GM21447 (cell line): Measurements from ENCODE around the gene RBM19.

Experiments
- ATAC-seq: cut with Tn5 transposase; IDR thresholded peaks from one replicate; pipeline ENCODE4 v1.9.1; 2021; ENCODE audit not compliant: unreplicated experiment

Gene RBM19

DNA sequence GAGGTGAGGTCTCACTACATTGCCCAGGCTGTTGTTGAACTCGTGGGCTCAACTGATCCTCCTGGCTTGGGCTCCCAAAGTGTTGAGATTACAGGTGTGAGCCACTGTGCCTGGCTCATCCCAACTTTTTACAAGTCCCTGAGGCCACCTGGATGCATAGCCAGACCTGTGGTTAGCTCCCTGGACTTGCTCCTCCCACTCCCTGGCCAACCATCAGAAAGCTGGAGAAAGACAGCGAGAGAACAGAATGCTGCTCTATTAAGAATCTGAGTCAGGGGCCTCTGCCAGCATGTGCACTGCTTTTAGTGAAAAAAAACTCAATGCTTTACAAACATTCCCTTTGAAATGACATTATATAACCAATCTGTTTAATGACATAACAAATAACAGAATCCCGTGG lies 78.2 kb downstream of the RBM19 start:
- ATAC-seq, result no peak

DNA sequence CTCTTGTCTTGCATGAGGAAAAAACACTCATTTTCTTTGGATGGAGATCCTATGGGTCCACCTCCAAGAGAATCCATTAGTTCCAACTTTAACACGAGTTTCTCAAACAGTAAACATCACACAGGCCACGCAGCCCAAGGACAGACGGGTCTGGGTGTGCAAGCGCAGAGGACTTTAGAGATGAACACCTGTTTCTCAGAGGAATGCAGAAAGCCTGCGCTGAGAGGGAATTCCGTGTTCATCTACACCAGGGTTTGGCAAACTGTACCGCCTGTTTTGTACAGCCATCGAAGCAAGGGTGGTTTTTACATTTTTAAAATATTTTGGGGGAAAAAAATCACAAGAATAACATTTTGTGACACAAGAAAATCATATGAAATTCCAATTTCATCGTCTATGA lies 79.4 kb downstream of the RBM19 start:
- no peak for ATAC-seq

DNA sequence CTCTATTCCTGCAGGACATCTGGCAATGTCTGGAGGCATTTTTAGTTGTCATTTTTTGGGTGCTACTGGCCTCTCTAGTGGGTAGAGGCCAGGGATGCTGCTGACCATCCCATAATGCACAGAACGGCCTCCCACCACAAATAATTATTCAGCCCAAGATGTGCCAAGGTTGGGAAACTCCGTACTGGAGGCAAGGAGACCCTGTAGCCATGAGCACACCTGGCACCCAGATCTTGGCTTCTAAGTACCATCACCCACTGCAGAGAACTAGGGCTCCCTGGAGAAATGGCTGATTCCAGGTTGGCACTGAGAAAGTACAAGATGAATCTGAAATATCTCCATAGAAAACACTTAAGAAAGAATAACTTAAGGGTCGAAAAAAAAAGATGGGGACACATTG lies 81.7 kb downstream of the RBM19 start:
- no peak for ATAC-seq

DNA sequence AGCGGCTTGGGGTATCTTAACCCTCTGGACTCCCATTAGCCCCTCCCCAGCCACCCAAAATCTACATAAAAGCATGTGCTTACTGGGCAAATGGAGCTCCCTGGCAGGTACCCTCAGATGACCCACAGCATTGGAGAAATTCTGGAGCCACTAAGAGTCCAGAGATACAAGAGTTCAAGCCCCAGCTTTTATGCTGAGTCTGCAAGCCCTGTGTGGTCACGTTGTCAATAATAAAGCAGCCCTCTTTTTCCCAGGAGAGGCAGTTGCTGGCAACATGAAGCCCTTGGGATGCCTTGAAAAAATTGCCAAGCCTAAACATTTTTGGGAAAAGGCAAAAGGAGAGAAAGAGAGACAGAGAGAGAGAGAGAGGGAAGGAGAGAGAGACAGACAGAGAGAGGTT lies 83.4 kb downstream of the RBM19 start:
- ATAC-seq, result no peak

DNA sequence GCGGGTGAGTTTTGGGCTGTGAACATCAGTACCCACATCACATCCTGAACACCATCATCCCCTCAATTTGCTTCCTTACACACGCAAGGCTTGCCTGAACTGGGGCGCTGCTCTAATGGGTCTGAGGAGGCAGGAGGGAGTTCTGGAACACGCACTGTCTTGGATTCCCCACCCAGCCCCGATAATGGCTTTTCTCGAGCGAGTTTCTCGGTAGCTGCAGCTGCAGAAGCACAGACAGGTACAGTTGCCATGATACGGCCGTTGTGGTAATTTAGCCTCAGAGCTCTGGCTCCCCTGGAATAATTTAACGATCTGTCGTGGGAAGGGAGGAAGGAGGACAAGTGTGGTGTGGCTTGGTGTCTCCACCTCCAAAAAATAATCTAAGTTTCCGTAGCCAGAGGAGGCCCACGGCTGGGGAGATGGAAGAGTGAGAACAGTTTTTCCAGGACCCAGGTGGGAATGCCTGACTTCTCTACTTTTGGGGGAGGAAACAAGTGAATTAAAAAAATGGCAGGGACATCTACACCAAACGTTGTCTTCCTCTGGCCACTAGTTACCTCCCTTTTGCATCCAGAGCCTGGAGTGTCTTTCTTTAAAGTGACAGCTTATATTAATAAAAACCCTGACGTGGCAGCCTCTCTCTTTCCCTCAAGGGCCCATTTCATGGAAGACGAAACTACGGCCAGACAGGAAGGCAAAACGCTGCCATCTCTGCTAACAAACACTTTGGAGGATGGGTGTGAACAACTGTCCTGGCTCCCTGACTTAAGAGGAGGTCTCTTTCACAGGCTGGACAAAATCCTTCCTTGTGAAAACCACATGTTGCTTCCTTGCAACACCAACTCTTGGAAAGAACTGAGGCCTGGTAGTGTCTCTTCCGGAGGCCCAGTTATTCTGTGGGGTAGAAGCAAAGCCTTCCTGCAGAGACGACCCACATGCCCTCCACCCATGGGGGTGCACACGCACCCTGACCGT lies 84.8 kb downstream of the RBM19 start:
- ATAC-seq, result no peak

DNA sequence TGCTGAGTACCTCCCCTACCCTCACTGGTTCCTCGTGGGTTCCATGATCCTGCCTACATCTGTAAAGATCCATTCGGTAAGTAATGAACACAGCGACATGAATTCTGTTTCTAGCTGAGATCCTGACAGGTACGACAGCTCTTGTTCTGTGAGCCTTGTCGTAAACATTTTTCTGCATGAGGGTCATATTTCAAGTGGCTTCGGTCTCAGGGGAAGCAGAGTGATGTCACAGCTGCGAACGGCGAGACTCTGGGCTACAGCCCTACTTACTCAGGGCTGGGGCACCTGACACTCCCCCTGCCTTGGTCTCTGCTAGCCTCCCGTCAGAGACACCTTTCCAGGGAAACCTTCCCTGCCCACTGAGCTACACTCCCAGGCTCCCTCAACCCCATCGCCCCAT lies 85.8 kb downstream of the RBM19 start:
- no peak for ATAC-seq

DNA sequence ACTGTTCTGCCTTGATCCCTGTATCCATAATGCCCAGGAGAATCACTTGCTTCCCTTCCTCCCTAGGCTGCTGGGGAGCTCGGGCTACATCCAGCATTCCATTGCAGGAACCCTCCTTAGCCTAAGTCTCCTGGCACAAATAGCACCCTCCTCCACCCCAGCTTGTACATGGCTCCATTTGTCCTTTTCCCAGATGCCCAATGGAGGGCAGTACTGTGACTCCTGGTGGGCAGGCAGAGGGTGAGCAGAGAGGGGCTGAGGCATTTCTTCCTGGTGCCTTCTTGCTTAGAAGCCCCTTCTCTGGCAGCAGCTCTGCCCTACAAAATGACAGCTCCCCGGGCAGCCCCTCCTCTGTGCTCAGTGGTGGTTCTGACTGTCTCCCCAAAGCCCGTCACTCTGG lies 86.5 kb downstream of the RBM19 start:
- ATAC-seq, result no peak

DNA sequence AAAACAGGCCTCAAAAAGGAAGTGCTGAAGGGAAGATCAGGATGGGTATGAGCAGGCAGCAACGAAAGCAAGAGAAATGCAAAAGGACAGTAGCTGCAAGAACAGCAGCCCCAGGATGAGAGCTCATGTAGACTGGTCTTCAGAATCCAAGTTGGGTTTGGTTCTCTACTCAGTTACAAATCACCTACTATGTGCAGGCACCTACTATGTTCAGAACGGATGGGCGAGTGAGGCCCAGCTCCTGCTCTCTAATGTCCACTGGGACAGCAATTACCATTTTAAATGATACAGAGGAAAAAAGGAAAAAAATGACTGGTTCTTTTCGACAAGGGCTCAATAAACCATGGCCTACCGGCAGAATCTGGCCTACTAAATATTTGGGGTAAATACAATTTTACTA lies 88.5 kb downstream of the RBM19 start:
- no peak for ATAC-seq

DNA sequence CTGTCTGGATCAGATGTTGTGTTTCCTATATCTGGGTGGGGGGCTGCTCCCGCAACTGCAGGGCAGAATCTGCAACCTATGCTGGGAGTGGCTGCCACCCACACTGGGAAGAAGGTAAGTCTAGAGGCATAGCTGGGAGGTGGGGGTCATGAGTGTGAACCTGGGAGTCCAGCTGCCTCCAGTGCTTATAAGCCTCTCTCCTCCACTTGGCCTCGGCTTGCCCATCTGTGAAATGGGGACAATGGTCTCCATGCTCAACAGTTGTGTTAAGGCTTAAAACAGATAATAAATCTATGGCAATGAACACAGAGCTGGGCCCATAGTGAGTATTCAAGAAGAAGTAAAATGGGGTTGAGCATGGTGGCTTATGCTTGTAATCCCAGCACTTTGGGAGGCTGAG lies 90.0 kb downstream of the RBM19 start:
- no peak for ATAC-seq

DNA sequence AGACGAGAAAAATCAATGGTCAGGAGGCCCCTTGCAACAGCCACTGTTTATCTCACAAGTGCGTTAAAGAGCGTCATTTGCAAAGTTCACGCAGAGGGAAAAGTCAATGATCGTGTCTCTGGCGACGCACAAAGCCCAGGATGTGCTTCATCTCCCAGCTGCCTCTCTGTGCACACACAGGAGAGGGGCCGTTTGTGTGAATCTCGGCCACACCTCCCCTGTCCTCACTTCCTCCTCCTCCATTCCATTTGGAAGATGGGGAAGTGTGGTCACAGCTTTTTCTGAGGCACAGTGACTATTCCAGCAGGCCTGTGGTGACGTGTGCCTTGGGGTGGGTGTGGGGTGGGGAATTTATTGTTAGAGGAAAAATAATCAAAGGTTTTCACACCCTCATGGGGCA lies 90.4 kb downstream of the RBM19 start:
- no peak for ATAC-seq

DNA sequence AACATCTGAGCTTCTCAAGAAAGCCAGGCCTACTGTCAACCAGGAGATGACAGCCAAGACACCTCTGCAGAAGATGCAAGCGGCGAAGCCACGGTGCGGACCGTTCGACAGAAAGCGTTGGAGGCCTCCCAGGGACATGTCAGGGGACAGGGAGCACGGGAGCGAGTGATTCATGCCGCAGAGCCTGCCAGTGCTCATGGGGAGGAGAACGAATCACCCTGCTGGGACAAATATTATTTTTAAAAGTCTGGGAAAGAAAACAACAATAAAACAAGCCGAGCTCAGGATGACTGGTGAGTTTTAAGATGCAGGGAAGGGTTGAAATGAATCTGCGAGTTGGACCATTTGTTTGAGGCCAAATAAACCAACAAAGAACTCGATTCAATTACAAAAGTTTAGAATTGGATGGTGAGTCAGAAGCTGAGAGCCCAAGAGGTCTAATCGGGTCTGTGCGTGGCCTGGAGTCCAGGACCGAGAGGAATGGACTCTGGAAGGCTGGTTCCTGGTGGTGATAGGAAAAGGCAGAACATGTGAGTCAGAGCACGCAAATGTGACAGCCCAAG lies 91.0 kb downstream of the RBM19 start:
- no peak for ATAC-seq

DNA sequence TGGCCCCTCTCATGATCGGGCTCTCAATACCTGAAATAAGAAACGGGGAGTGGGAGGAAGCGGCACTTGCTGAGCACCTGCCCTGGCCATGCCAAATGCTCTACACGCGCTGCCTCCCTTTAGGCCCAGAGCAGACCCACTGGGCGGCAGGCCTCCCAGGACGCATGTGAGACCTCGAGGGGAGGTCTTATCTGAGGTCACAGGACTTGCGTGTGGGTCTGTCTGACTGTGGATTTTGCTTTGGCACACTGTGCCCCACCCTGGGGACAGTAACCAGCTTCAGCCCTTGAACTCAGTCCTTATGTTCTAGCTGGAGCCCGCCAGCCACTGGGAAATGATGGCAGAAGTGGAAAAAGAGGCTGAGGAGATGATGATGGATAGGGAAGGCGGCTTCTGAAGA lies 91.8 kb downstream of the RBM19 start:
- ATAC-seq, result no peak

DNA sequence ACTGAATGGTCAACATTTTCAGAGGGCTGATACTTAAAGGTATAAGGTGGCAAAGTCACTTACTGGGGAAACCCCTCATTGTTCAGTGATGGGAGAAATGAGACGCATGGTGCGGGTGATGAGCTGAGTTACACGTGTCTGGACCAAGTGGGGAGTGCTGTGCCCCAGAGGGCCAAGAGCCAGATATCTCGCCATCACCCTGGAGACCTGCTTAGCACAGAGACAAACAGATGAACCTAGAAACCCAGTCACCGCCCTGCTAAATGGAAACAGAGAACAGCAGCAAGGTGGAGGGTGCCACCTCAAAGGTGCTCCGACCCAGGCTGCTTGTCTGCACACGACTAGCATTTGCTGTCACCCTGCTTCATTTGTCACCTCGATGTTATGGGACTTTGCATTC lies 92.4 kb downstream of the RBM19 start:
- ATAC-seq, result no peak

DNA sequence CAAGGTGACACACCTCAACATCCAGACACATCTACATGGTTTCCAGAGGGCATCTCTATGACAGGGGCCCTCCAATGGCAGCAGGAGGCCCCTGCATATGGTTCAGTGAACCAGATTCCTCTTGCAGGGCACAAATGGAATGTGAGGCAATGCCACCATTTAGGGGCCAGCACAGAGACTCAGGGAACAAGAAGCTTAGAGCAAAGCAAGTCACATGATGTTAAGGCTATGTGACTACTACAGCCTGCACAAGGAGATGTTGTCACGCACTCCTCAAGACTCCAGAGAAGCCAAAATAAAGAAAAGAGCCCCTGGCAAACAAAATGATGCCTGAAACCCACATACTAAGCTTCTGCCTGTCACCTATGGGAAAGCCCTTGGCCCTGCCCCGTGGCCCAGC lies 95.2 kb downstream of the RBM19 start:
- ATAC-seq, result no peak

DNA sequence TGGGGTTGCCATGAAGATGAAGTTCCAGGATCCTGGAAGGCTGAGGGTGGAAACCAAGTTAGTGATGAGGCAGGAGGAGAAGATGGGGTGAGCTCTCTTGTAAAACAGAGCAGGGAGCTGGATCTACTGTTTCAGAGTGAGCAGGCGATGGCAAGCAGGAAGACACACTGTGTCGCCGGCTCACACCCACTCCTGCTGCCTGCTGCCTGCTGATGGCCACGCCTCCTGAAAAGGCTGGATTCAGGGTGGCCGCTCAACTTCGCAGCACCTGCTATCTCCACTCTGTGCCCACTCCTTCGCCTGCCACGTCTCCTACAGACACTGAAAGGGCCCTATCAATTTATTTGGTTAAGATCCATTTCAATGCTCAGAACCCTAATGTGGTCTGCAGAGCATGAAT lies 96.1 kb downstream of the RBM19 start:
- no peak for ATAC-seq

DNA sequence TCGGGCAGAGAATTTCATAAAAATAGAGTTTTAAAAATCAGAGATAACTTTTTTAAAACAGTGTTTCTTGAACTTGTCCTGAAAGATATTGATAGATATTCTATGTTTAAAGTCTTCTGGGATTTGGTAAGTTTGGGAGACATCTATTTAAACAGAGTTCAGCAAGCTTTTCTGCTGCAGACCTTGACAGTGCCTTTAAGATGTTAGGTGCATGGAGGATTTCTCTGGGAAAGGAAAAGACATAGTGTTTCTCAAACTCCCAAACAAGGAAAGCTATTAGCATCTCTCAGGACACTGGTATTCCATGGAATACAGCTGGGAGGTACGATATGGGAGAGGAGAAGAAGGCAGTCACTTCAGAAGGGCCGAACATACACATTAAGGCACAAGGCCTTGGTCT lies 97.8 kb downstream of the RBM19 start:
- no peak for ATAC-seq

DNA sequence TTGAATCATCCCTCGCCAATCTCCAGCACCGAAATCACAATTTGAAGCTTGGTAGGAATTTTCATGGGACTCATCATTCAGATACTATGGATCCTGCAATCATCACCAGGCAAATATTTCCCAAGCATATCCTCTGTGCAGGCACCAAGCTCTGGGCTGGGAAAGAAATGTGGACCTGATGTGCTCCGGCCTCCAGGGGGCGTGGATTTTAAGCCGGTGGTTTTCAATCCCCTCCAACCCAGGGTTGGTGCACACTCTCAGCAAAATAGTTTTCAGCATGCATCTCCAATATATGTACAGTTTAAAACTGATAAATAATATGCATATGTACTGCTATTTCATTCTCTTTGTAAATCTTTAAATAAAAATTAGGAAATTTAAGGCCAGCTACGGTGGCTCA lies 98.9 kb downstream of the RBM19 start:
- no peak for ATAC-seq

DNA sequence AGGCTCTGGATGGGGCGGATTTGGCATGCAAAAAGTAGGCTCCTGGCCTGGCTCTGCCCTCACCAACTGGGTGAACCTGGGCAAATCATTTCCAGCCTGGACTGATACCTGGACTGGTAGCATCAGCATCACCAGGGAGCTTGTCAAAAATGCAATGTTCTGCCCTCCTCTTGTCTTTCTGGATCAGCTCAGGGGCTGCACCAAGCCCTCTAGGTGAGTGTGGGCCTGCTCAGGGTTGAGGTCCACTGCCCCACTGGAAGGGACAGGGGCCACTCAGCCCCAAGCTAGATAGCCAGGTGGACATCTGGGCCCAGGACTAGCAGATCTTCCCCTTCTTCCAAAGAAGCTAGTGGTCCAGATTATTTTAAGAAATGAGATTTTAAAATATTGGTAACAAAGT lies 99.6 kb downstream of the RBM19 start:
- ATAC-seq, result no peak

DNA sequence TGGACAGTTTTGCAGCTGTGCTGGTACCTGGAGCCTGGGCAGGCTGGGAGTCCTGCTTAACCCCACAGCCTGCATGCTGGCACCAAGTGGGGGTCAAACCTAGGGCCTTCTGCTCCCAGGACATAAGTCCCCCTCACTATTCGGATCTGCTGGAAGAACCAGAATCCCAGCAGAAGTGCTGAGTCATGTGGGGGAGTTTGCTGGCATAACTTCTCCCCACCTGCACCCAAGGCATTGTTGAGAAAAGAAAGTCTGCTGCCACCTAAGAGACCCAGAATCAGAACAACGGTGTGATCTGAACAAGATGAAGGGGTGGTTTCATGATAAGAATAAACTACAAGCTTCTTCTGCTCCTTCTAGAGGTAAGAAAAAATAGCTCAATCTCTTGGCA lies 102.7 kb downstream of the RBM19 start:
- ATAC-seq, result no peak

DNA sequence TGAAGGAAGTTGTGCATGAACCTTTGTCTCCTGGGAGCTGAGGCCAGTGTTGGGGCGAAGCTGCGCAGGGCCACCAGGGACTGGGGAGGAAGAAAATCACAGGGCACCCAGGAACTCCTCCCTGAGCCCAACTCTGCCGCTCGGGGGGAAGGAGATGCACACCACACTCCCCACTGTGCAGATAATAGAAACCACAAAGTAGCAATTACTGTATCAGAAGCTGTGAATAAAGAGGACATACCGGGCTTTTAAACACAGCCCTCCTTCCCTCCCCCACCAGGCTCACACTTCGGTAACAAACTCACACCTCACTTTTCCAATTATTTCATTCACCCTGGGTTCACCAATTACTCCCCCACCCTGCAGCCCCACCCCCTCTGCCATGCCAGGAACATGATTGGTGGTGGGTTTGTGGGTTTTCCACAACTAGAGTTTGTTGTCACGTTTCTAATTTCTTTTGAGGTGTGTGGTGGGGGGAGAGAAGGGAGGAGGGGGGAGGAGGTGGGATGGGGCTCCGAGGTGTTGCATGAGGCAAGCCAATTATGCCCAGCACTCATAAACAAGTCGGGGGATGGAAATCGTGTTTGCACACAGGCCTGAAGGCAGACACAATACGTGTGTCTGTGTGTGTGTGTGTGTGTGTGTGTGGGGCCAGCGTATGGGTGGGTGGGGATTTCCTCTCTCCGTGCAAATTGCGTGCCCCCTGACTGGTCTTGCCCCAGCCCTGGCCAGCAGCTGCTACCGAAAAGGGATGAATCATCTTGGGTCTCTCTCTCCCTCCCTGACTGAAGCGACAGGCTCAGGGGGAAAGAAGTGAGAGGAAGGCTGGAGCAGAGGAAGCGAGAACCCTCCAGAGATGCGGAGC lies 103.3 kb downstream of the RBM19 start:
- no peak for ATAC-seq

DNA sequence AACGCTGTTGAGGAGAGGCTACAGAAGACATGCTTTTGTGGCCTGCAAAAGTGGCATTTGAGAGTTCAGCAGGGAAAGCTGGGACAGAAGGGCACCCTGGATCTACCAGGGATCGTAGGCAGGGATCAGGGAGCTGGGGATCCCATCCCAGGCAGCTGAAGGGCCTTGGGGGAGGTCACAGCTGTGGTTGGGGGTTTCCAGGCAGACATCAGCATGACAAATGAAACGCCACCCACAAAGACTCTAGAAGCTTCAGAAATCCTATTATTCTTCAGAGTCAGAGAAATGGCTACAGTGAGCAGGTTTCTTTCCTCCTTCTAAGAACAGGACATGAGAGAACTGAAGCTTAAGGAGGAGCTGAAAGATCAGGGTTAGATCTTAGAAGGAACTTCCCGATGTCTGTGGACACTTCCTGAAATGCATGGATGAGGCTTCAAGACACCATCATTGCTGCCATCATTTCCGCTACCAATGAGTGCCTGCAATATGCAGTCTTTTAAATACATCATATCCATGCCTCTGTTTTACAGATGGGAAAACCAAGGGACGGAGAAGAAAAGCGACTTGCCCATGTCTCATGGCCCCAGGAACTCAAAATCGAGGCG lies 104.3 kb downstream of the RBM19 start:
- no peak for ATAC-seq
